DOHH2 (cell line): ENCODE measurements around the gene RGS2.

Source experiments
- EZH2phosphoT487 ChIP-seq: fragments of 200-600 bp; sonication (generic); IDR thresholded peaks from 2 replicates; pipeline ENCODE4 v1.6.1; 2017; ENCODE audit warnings: borderline replicate concordance, mild to moderate bottlenecking, antibody characterized with exemption, low read length, moderate library complexity, mixed read lengths
- TF ChIP-seq, protein P1 (sequence below): fragments of 200-600 bp; sonication (generic); IDR thresholded peaks from one replicate; pipeline ENCODE4 v1.5.1; 2014; ENCODE audit warnings: antibody characterized with exemption, mild to moderate bottlenecking, low read depth, low read length; ENCODE audit not compliant: poor library complexity, severe bottlenecking

- TF ChIP-seq, protein P1, sequence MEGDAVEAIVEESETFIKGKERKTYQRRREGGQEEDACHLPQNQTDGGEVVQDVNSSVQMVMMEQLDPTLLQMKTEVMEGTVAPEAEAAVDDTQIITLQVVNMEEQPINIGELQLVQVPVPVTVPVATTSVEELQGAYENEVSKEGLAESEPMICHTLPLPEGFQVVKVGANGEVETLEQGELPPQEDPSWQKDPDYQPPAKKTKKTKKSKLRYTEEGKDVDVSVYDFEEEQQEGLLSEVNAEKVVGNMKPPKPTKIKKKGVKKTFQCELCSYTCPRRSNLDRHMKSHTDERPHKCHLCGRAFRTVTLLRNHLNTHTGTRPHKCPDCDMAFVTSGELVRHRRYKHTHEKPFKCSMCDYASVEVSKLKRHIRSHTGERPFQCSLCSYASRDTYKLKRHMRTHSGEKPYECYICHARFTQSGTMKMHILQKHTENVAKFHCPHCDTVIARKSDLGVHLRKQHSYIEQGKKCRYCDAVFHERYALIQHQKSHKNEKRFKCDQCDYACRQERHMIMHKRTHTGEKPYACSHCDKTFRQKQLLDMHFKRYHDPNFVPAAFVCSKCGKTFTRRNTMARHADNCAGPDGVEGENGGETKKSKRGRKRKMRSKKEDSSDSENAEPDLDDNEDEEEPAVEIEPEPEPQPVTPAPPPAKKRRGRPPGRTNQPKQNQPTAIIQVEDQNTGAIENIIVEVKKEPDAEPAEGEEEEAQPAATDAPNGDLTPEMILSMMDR = no peak
- TF ChIP-seq EZH2phosphoT487 = no peak
Observed at GRCh38 chr1:192763756-192764155, 45.1 kb upstream of the RGS2 start.
